Tibial nerve (tissue), 4 donors: Measurements from ENCODE around the gene EPSTI1. TPM values are rescaled to one million over a fixed set of nuclear protein-coding genes. Genes with fewer than 3 reads are reported as not detected.
"Not testable (repeated sequence)": the region's sequence is repeated elsewhere in the genome, so short reads cannot be mapped to it uniquely, and the experiment has no call there.

Experiments used
- DNase-seq, 2 donors: peaks; one replicate each; pipeline ENCODE4 v3.0.0-alpha.2; 2019; ENCODE audit warnings: low spot score in 2 of 2
- H3K27ac ChIP-seq, 4 donors: fragments of 200-600 bp; sonication (generic) in 3 of 4; one replicate each; pipeline ENCODE4 v1.5.1; 2017 to 2019; ENCODE audit warnings: mild to moderate bottlenecking in 1 of 4
- H3K27me3 ChIP-seq, 2 donors: fragments of 200-600 bp; sonication (generic) in 1 of 2; one replicate each; pipeline versions ENCODE4 v1.5.1 to v1.6.0; 2017 to 2019
- H3K36me3 ChIP-seq, 3 donors: fragments of 200-600 bp; sonication (generic); one replicate each; pipeline ENCODE4 v1.5.1; 2018 to 2019
- H3K4me1 ChIP-seq, 4 donors: fragments of 200-600 bp; sonication (generic) in 3 of 4; one replicate each; pipeline ENCODE4 v1.5.1; 2017 to 2019
- H3K4me3 ChIP-seq, 4 donors: fragments of 200-600 bp; sonication (generic) in 3 of 4; one replicate each; pipeline ENCODE4 v1.5.1; 2017 to 2019; ENCODE audit warnings: mild to moderate bottlenecking in 1 of 4, moderate library complexity in 1 of 4
- H3K9me3 ChIP-seq, 4 donors: fragments of 200-600 bp; sonication (generic) in 3 of 4; one replicate each; pipeline ENCODE4 v1.5.1; 2017 to 2019
- CTCF ChIP-seq, 5 experiments: fragments of 200-600 bp in 3 of 5; fragments of 450-650 bp in 2 of 5; sonication (generic) in 3 of 5; IDR thresholded peaks; one replicate each; pipeline ENCODE4 v1.5.1; 2016 to 2019; ENCODE audit warnings: antibody characterized with exemption in 5 of 5, mild to moderate bottlenecking in 3 of 5, moderate library complexity in 2 of 5
- EP300 ChIP-seq, 2 donors: sonication (generic); formaldehyde crosslinking; IDR thresholded peaks; one replicate each; pipeline ENCODE4 v1.6.1; 2017; ENCODE audit warnings: antibody characterized with exemption in 2 of 2, mild to moderate bottlenecking in 1 of 2
- POLR2A ChIP-seq, 2 donors: fragments of 450-650 bp; IDR thresholded peaks; one replicate each; pipeline ENCODE4 v1.6.1; 2017; ENCODE audit warnings: antibody characterized with exemption in 2 of 2, mild to moderate bottlenecking in 2 of 2, moderate library complexity in 2 of 2
- WGBS, 2 donors: methylation state at CpG; one replicate each; pipeline ENCODE4 v1.1.5; 2018; 5-methylcytosine and 5-hydroxymethylcytosine counted together
- total RNA-seq, 4 donors: library from RNA; depleted of rRNA; stranded (reverse); fragments of >200 nt; gene quantifications; one replicate each; pipeline ENCODE4 v1.1.0, GENCODE V29; 2016

The EPSTI1 gene
- total RNA-seq, 4 donors from 2014 or later: 1.4 to 16.8 (median 3.3) TPM

DNA sequence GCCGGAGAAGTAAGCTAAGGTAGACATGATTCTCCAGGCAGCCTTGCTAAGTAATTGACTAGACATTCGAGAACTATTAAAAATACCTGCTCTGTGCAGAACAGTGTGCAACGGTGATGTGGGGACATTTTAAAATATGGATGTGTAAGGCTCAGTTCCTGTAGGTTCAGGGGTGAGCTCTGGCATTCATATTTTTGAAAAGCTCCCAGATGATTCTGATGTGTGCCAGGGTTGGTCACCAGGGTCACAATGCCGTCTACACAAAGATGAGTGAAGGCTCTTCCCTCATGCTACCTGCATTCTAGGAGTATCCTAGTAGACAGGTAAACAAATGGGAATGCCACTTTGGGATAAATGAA, 702 bp upstream of the EPSTI1 start:
- no peak for TF ChIP-seq EP300 (IDR thresholded peaks at IDR 0.05)
- no peak for TF ChIP-seq CTCF (IDR thresholded peaks at IDR 0.05)
- no peak for TF ChIP-seq POLR2A (IDR thresholded peaks at IDR 0.05)
- Histone ChIP-seq H3K4me3 (peak overlapping the region; percentile 41 to 64 (median 60)), H3K4me1 (peaks cover 0 to 24% (median 18%) of the 10 kb centered on the region in 4 donors), H3K27me3 (no peaks in the 10 kb centered on the region), H3K27ac (peak overlapping the region in 2 of 4 donors; percentile 77 to 87), H3K9me3 (no peaks in the 10 kb centered on the region), H3K36me3 (no peaks in the 10 kb centered on the region)
- 59 to 79% methylated on average over 4 of the region's 4 CpGs for WGBS, 2 donors
- DNase-seq: no peak

DNA sequence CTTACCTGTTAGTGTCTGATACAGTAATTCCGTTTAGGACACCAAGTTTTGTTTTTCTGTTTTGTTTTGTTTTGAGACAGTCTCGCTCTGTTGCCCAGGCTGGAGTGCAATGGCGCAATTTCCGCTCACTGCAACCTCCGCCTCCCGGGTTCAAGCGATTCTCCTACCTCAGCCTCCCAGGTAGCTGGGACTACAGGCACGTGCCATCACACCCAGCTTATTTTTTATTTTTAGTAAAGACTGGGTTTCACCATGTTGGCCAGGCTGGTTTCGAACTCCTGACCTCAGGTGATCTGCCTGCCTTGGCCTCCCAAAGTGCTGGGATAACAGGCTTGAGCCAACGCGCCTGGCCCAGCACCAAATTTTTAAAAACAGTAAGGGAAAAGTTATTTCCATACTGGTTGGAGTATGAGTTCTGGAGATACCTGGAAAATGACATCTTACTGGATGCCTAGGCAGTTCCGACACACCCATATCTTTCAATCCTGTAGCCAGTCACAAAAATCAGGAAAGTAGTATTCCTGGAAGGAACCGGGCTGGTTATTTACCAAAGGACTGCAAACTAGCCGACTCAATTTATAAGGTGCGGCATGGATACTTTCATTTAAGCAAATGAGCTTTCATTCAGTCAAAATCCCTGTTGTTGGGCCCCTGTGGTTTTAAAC, 676 bp downstream of the EPSTI1 start:
- Histone ChIP-seq H3K4me3 (peak overlapping the region; percentile 41 to 64 (median 60)), H3K27ac (peak overlapping the region; percentile 11 to 87 (median 68)), H3K4me1 (peaks cover 0 to 24% (median 18%) of the 10 kb centered on the region in 4 donors)
- not testable (repeated sequence) for DNase-seq, H3K27me3 ChIP-seq, H3K36me3 ChIP-seq, H3K9me3 ChIP-seq
- WGBS, 2 donors: 66 to 76% methylated on average over 15 of the region's 15 CpGs

DNA sequence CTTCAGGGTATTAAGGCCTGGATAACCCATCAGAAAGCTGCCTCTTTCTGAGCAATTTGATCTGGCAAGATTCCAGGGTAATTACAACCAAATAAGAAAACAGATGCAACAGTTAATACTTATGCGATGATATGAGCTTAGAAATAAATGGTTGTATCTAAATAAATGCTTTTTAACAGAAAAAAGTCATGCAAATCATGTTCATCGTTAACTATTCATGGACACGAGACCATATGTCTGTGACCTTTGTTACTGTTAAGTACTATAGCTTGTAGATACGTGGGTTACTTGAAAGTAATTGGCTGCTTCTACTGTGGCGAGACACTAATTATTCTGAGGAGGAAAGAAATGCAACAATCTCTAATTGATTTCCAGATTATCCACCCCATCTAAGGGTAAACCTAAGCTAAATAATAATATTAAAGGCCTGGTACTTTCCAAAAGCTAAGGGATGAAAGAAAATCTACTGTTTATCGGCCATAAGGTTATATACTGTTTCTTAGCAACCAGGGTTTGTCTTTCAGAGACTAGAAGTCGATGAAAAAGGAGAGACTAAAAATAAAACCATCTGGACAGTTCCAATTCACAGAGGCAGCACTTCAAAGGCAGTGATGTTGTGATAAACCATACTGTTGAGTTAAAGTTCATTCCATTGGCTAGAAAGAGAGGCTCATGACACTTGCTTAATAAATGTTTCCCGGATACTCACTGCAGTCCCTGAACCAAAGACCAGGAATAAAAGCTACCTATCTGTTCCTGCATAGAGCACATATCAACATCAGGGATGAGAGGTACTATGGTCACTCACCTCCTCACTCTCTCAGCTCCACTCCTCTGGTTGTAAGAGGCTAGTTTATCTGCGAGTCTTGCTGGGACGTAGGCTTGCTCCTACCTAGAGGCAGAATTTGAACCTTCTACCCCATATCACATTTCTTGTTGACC, 1.5 kb downstream of the EPSTI1 start:
- TF ChIP-seq POLR2A (IDR thresholded peaks at IDR 0.05): no peak
- TF ChIP-seq EP300 (IDR thresholded peaks at IDR 0.05): no peak
- TF ChIP-seq CTCF (IDR thresholded peaks at IDR 0.05): no peak
- WGBS, 2 donors: 60 to 66% methylated on average over 10 of the region's 10 CpGs
- Histone ChIP-seq H3K4me1 (peaks cover 0 to 31% (median 21%) of the 10 kb centered on the region in 4 donors), H3K4me3 (peak overlapping the region in 3 of 4 donors; percentile 24 to 64 (median 62)), H3K9me3 (no peaks in the 10 kb centered on the region), H3K36me3 (no peaks in the 10 kb centered on the region), H3K27ac (peak overlapping the region in 1 of 4 donors; percentile 87), H3K27me3 (no peaks in the 10 kb centered on the region)
- DNase-seq: no peak

DNA sequence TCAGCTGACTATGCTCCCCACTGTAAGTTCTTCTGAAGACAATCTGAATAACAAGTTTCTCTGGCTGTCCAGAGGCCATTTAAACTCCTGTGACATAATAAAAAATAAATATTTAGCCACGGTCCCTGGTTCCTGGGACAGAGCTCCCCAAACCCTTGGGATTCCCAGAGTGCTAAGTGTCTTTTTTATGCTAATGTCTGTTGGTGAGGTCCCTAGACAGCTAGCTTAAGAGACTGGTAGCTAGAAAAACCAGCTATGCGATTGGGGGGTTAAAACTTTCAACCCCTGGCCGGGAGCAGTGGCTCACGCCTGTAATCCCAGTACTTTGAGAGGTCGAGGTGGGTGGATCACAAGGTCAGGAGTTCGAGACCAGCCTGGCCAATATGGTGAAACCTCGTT, 5.9 kb downstream of the EPSTI1 start:
- WGBS, 2 donors: 58 to 71% methylated on average over 7 of the region's 7 CpGs
- H3K27ac ChIP-seq: peak overlapping the region in 2 of 4 donors; percentile 42 to 50
- H3K27me3 ChIP-seq: no peaks in the 10 kb centered on the region
- H3K4me3 ChIP-seq: no peak overlapping the region
- no peak for DNase-seq
- no peaks in the 10 kb centered on the region for H3K9me3 ChIP-seq
- H3K4me1 ChIP-seq: peaks cover 0 to 37% (median 22%) of the 10 kb centered on the region in 4 donors
- no peaks in the 10 kb centered on the region for H3K36me3 ChIP-seq
- TF ChIP-seq EP300 (IDR thresholded peaks at IDR 0.05): no peak

DNA sequence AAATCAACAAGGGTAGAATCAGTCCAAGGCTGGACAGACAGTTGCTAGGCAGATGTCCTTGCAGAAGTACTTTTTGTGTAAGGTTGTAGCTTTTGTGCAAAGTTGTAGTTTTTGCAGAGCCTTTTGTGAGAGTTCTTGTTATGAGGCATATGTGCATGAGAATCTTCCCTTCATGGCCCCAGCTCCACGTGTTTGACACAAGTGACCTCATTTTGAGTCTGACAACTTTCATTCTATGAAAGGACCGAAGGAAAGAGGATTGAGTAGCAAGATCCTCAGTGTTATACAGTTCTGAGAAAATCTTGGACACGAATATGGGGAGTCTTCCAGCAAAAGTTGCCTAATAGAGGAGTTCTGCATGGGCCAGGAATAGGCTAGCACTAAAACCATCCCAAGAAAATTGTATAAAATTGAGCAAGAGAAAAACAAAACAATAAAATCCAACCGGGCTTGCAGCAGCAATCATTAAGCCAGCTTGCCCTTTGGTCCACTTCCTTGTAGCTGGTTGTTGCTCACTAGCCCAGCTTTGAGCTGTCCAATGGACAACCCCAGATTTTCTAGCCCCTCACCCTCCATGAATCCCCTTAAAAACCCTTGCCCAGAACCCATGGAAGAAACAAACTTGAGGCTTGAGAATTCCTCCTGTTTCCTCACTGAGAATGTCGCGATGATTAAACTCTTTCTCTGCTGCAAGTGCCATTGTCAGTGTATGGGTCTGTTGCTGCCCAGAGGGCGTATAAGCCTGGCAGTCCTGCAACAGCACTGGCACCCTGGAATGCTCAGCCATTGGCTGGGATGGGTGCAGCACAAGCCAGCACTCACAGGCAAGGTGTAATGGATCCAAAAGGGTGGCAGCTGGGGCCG, 6.5 kb downstream of the EPSTI1 start:
- H3K4me3 ChIP-seq: no peak overlapping the region
- DNase-seq: peak in 1 of 2 donors; percentile 44
- H3K9me3 ChIP-seq: no peaks in the 10 kb centered on the region
- WGBS, 2 donors: 68 to 70% methylated on average over 8 of the region's 8 CpGs
- H3K36me3 ChIP-seq: no peaks in the 10 kb centered on the region
- H3K27me3 ChIP-seq: no peaks in the 10 kb centered on the region
- H3K4me1 ChIP-seq: peaks cover 0 to 34% (median 17%) of the 10 kb centered on the region in 4 donors
- H3K27ac ChIP-seq: peak overlapping the region in 2 of 4 donors; percentile 42 to 50
- no peak for TF ChIP-seq POLR2A (IDR thresholded peaks at IDR 0.05)
- peak in 1 of 2 donors; percentile 41 for TF ChIP-seq EP300 (IDR thresholded peaks at IDR 0.05)
- no peak for TF ChIP-seq CTCF (IDR thresholded peaks at IDR 0.05)
